ENCODE results near the gene PID1.

DNA sequence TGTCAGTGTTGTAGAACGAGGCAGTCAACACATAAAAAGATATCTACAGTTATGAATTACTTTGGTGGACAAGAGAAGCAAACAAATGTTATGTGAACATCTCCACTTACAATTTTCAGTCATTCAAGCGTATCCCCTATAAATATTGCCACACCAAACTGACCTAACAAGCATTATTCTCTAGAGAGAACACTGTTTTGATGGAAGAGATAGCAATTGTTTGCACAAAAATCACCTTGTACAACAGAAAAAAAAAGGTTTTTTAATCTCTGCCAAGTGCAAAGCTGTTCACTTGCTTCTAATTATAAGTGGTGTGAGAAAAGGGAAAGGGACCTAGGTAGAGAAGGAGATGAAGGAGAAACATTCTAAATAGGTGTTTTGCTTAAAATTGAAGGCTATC, 33.8 kb downstream of the PID1 start:
- TF ChIP-seq, protein P1, sequence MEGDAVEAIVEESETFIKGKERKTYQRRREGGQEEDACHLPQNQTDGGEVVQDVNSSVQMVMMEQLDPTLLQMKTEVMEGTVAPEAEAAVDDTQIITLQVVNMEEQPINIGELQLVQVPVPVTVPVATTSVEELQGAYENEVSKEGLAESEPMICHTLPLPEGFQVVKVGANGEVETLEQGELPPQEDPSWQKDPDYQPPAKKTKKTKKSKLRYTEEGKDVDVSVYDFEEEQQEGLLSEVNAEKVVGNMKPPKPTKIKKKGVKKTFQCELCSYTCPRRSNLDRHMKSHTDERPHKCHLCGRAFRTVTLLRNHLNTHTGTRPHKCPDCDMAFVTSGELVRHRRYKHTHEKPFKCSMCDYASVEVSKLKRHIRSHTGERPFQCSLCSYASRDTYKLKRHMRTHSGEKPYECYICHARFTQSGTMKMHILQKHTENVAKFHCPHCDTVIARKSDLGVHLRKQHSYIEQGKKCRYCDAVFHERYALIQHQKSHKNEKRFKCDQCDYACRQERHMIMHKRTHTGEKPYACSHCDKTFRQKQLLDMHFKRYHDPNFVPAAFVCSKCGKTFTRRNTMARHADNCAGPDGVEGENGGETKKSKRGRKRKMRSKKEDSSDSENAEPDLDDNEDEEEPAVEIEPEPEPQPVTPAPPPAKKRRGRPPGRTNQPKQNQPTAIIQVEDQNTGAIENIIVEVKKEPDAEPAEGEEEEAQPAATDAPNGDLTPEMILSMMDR (IDR thresholded peaks at IDR 0.05), result no peak
- TF ChIP-seq POLR2A (IDR thresholded peaks at IDR 0.05), result no peak

Data from right lobe of liver (tissue), 4 donors.